Endothelial cell of hepatic sinusoid (primary cell): ENCODE data around the gene NPC1L1.

Experiments used
- in situ Hi-C: cut with HindIII; loops from 2 replicates; pipeline ENCODE4 v1.10.0; 2017; ENCODE audit warnings: low sequenced_read_pairs

The NPC1L1 gene

DNA sequence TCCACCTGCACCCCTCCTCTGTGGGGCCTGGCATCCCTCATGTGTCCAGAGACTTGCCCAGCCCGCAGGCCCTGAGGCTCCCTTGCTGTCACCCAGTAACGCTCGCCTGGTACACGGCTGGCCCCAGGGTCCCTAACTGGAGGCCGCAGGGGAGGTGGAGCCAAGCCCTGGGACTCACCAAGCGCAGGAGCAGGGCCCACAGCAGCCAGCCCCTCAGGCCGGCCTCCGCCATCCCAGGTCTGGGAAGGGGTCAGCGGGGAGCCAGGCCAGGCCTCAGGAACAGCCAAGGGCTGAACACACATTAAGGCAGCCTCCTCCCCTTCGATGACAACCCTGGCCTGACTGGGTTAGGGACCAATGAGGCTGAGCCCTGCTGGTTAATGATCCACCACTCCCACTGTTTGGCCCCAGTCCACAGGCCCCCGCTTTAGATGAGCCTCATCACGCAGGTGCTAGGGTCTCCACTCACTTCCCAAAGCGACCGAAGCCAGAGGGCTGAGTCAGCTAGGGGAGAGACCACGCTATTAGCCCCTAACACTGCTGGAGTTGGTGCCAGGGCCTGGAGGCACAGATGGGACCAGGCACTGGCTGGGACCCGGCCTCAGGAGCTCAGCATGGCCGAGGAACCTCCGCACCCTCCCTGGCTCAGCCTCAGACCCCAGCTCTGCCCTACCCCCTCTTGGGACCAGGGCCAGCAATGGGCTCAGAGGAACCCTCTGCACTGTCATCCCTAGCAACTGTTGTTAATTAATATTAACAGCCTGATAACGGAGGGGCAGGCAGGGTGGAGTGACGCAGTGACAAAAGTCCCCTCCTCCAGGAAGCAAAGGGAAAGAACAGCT, at the start of gene NPC1L1:
Gene NPC1L1 (minus strand): TSS at position 303 of the 842 bp plus-strand sequence. CDS start 71 bp downstream, at position 232.
- in situ Hi-C loops = no loop called here

DNA sequence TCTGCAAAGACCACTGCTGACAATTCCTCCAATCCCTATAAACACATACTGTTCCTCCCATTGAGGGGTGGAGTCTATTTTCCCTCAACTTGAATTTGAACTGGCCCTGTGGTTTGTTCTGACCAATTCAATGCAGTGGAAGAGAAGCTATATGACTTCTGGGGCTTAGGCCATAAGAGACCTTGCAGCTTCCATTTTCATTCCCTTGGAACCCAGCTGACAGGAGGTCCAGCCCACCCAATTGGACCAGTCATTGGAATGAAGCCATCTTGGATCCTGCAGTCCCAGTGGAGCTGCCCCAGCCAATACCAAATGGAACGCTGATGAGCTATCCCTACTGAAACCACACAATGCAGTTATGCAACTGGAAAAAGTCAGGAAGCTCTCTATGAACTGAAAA, 49.8 kb upstream of the NPC1L1 start:
- in situ Hi-C loops = loop anchor here (25.0 kb wide), 1 partner anchor 221 kb away; no protein-coding TSS in a partner anchor

DNA sequence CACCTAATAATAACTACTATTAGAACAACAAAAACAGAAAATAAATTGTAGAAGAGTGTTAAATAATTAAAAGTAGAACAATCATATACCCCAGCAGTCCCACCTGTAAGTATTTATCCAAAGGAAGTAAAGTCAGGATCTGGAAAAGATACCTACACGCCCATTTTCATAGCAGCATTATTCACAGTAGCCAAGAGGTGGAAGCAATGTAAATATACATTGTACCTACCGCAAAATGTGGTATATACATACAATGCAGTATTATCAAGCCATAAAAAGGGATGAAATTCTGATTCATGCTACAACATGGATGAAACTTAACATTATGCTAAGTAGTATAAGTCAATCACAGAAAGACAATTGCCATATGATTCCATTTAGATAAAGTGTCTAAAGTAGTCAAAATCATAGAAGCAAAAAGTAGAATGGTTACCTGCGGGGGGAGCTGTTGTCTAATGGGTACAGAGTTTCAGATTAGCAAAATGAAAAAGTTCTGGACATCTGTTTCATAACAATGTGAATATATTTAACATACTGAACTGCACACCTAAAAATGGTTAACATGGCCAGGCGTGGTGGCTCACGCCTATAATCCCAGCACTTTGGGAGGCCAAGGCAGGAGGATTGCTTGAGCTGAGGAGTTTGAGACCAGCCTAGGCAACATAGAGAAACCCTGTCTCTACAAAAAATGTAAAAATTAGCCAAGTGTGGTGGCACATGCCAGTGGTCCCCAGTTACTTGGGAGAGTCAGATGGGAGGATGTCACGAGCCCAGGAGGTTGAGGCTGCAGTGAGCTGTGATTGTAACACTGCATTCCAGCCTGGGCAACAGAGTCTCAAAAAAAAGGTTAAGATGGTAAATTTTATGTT, 46.9 kb upstream of the NPC1L1 start:
- in situ Hi-C loops = loop anchor here (25.0 kb wide), 1 partner anchor 224 kb away; no protein-coding TSS in a partner anchor

- in situ Hi-C loops = loop anchor here (25.0 kb wide), 1 partner anchor 229 kb away; no protein-coding TSS in a partner anchor
Measured at GRCh38 chr7:44583146-44583865, 42.2 kb upstream of the NPC1L1 start.

GRCh38 chr7:44581879-44582603, 40.9 kb upstream of the NPC1L1 start, which contains the start of gene TMED4:
Gene TMED4 (minus strand): TSS chr7:44582231. CDS start chr7:44582206, 25 bp downstream.
- in situ Hi-C loops = loop anchor here (25.0 kb wide), 1 partner anchor 230 kb away; no protein-coding TSS in a partner anchor

GRCh38 chr7:44580945-44581878, 40.1 kb upstream of the NPC1L1 start:
- in situ Hi-C loops = loop anchor here (25.0 kb wide), 1 partner anchor 231 kb away; no protein-coding TSS in a partner anchor

GRCh38 chr7:44576228-44576627, 35.1 kb upstream of the NPC1L1 start:
- in situ Hi-C loops = loop anchor here (25.0 kb wide), 1 partner anchor 236 kb away; no protein-coding TSS in a partner anchor

GRCh38 chr7:44575054-44575453, 33.9 kb upstream of the NPC1L1 start:
- in situ Hi-C loops = loop anchor here (25.0 kb wide), 1 partner anchor 237 kb away; no protein-coding TSS in a partner anchor

DNA sequence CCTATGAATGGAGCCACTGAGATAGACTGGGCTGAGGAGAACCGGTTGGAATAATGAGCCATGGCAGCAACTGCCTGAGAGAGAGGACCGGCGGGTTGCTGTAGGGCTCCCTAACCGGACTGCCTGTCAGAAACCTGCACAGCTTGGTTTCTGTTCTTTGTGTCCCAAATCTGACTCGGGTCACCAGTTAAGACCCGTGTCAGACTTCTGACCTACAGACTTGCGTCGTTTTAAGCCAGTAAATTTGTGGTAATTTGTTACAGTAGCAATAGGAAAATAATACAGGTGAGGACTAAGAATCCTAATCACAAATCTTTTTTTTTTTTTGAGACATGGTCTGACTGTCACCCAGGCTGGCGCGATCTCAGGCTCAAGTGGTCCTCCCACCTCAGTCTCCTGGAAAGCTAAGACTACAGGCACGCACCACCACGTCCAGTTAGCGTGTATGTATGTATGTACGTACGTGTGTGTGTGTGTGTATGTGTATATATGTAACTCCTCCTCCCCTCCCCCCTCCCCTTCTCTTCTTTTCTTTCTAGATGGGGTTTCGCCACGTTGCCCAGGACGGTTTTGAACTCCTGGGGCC, 33.2 kb upstream of the NPC1L1 start:
- in situ Hi-C loops = loop anchor here (25.0 kb wide), 1 partner anchor 362 kb away; the partner anchor contains the start of gene YKT6

DNA sequence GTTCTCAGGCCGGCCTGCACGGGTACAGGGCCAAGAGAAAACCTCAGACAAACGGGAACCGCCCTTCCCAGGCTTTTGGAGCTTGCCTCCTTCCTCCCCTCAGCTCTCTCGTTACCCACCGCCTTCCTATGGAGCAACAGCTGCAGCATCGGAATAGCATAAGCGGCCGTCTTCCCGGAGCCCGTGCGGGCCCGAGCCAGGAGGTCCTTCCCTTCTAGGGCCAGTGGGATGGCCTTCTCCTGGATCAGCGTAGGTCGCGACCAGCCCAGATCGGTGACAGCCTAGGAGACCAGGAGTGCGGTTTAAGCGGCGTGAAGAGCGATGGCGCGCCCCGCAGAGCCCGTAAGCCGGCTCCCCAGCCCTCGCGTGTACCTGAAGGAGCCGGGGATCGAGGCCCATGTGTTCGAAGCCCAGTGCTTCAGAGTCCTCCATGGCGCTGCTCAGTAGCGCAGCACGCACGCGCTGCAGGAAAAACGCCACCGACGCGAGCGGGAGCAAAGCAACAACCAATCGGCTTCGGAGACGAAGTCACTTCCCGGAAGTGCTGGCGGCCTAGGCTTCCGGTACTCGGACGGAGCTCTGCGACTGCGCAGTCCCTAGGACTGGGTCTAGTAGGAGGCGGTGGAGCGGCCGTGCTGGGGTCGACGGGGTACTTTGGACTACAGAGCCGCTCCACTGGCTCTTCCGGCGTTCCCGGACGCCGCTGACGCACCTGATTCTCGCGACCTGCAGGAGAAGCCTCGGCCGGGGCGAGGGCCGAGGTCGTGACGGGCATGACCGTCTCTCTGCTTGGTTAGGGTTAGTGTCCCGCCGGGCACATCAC, 32.5 kb upstream of the NPC1L1 start, which contains the start of gene DDX56:
Gene DDX56 (minus strand): TSS at position 445 of the 823 bp plus-strand sequence. CDS start 13 bp downstream, at position 432.
- in situ Hi-C loops = loop anchor here (25.0 kb wide), 1 partner anchor 361 kb away; the partner anchor contains the start of gene YKT6

GRCh38 chr7:44572771-44573170, 31.6 kb upstream of the NPC1L1 start:
- in situ Hi-C loops = loop anchor here (25.0 kb wide), 1 partner anchor 360 kb away; the partner anchor contains the start of gene YKT6

DNA sequence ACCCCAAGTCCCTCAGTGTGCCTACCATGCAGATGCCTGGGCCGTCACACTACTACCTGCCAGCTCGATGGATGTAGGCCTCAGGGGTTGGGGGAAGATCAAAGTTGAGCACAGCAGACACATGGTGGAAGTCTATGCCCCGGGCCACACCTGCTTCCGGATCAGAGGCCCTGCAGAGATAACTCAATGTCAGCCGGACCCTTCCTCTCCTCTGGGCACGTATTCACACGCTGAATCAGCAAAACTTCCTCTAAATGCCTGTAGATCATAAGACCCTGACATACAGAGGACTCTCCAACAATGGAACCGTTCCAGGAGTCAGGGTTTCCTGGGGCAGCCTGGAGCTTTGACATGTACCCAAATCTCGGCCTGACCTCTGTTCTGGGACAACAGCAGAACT, 28.8 kb upstream of the NPC1L1 start:
- in situ Hi-C loops = loop anchor here (25.0 kb wide), 1 partner anchor 358 kb away; the partner anchor contains the start of gene YKT6

- in situ Hi-C loops = loop anchor here (25.0 kb wide), 1 partner anchor 357 kb away; the partner anchor contains the start of gene YKT6
Measured at GRCh38 chr7:44568771-44569560, 27.8 kb upstream of the NPC1L1 start.

- in situ Hi-C loops = loop anchor here (25.0 kb wide), 1 partner anchor 356 kb away; the partner anchor contains the start of gene YKT6
Measured at GRCh38 chr7:44567884-44568283, 26.8 kb upstream of the NPC1L1 start.

GRCh38 chr7:44566680-44567079, 25.6 kb upstream of the NPC1L1 start:
- in situ Hi-C loops = loop anchor here (25.0 kb wide), 1 partner anchor 354 kb away; the partner anchor contains the start of gene YKT6
